HG02970 (cell line): ENCODE data around the gene METRNL.
"Not testable (repeated sequence)": the region's sequence is repeated elsewhere in the genome, so short reads cannot be mapped to it uniquely, and the experiment has no call there.

Experiments used
- ATAC-seq: cut with Tn5 transposase; IDR thresholded peaks from one replicate; pipeline ENCODE4 v1.9.1; 2021; ENCODE audit warnings: mild to moderate bottlenecking, moderate library complexity, moderate number of reproducible peaks; ENCODE audit not compliant: unreplicated experiment, low FRiP score

The METRNL gene

DNA sequence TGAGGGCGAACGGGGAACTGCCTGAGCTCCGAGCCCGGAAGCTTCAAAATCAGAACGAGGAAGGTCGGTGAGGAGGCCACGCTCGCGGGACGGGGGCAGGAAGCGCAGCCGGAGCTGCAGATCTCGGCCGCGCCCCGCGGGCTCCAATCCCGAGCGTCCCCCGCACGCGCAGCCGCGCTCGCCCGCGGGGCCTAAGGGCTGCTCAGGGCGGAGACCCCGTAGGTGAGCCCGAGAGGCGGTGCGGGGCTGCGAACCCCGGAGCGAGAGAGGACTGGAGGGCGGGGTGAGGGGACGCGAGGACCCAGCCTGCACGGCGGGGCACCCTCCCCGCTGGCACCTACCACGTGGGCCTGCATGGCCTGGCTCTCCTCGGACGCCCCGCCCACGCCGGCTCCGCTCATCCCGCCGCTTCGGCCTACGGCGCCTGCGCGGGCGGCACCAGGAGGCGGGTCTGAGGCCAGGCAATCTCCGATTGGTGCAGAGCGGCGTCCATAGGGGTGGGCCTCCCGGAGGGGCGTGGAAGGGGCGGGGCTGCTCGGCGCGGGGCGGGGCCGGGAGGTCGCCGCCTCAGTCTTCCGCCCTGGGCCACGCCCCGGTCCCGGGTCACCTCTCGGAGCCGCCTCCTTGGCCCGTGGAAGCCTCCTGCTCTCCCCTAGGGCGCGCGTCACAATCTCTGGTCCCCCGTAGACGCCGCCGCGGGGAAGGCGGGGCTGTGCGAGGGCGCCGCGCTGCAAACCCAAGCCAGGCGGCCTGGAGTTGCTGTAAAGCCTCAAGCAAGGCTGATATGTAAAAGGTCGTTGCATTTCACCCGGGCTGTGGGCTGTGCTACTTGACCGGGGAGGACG lies 27.8 kb upstream of the METRNL start:
- peak; percentile 93 for ATAC-seq

- no peak for ATAC-seq
Measured at GRCh38 chr17:83052241-83052564, 27.2 kb upstream of the METRNL start.

DNA sequence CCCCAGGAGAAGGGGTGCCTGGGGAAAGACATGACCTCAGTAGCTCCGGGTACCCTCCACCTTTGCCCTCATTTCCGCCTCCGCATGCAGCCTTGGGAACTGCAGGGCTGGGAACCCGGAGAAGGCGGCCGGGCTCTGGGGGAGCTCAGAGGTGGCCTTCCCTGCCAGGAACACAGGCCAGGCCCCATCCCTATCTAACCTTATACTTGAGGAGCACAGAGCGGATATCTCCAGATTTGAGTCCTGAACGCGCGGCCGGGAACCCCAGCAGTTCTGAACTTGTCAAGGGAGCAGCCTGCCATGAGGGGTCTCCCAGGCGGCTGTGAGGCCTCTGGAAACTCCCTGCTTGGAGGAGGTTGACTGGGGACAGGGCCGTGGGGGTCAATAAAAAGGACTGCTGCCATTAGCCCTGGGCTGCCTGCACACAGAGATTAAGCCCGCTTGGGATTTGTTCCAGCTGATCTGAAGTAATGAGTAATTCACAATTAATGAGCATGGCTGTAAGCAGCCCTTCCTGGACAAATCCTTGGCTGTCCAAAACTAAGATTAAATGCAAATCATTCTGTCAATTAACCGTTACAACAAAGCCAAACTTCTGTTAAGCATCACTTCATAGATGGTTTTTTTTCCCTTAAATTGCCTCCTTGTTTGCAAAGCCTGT lies 26.3 kb upstream of the METRNL start:
- ATAC-seq: no peak

- no peak for ATAC-seq
Measured at GRCh38 chr17:83053739-83054451, 25.5 kb upstream of the METRNL start.

DNA sequence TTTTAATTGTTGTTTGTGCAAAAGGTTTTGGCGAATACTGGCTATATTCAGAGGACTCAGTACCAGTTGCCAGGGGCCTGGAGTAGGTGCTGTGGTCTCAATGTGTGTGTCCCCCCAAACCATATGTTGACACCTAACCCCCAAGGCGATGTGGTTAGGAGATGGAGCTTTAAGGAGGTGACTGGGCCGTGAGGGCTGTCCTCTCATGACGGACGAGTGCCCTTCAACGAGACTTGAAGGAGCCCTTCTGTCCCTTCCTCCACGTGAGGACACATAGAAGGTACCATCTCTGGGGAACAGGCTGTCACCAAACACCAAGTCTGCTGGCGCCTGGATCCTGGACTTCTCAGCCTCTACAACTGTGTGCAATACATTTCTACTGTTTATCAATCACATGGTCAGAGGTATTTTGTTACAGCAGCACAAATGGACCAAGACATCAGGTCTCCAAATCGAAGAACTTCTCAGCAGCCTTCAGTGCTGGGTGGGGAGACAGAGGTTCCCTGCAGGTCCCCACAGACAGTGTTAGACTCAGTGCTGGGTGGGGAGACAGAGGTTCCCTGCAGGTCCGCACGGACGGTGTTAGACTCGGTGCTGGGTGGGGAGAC lies 24.8 kb upstream of the METRNL start:
- ATAC-seq: no peak

DNA sequence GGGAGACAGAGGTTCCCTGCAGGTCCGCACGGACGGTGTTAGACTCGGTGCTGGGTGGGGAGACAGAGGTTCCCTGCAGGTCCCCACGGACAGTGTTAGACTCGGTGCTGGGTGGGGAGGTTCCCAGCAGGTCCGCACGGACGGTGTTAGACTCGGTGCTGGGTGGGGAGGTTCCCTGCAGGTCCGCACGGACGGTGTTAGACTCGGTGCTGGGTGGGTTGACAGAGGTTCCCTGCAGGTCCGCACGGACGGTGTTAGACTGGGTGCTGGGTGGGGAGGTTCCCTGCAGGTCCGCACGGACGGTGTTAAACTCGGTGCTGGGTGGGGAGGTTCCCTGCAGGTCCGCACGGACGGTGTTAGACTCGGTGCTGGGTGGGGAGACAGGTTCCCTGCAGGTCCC lies 24.2 kb upstream of the METRNL start:
- not testable (repeated sequence) for ATAC-seq

- no peak for ATAC-seq
Measured at GRCh38 chr17:83055911-83056582, 23.4 kb upstream of the METRNL start.

- no peak for ATAC-seq
Measured at GRCh38 chr17:83056583-83057396, 22.6 kb upstream of the METRNL start.

DNA sequence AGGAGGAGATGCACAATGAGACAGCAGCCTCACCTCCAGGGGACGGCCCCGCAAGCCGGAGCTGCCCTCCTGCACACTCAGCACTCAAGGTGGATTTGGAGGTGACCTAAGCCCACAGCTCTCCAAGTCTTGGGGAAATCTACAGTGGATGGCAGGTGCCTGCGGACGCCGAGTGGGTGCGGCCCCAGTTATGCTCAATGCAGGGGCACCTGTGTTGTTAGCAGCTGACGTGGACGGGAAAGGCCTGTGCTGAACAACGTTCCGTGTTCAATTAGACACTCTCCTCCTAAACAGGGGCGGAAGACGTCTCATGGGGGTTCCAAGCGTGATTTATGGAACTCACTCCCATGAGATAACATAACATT lies 22.0 kb upstream of the METRNL start:
- no peak for ATAC-seq

GRCh38 chr17:83057793-83058265 lies 21.6 kb upstream of the METRNL start:
- no peak for ATAC-seq

GRCh38 chr17:83058266-83058798 lies 21.1 kb upstream of the METRNL start:
- ATAC-seq: no peak

- no peak for ATAC-seq
Measured at GRCh38 chr17:83061586-83061985, 17.8 kb upstream of the METRNL start.

DNA sequence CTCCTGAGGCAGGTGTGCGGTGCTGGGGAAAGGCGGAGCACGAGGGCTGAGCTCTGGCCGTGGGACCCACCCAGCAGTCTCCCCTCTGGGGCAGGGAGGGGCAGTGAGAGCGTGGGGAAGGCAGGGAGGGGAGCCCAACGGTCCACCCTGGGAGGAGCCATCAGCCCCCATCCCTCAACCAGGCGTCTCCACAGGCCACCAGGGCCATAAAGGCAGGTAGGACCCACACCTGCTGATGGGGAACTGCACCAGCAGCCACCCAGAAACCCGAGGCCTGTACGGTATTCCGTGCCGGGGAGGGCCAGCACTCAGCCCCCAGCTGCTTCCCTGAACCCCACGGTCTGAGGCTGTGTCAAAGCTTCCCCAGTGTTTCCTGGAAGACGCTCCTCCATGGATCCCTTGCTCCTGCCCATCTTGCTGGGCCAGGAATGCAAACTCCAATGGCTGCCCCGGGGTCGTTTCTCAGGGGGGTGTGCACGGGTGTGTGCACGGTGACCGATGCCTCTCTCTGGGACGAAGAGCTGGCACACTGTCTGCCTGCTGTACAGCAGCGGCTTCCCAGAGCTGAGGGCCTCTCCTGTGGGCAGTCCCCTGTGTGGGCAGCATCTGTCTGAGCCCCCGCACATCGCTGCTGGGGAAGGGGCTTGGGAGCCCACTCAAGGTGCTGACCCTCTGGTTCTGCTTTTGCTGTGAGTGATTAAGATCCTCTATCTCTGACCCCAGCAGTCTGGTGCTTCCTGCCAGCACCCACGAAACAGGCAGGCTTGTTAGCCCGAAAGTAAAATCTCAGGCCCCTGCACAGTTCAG lies 17.2 kb upstream of the METRNL start:
- no peak for ATAC-seq

- ATAC-seq: no peak
Measured at GRCh38 chr17:83062818-83063671, 16.4 kb upstream of the METRNL start.

GRCh38 chr17:83064021-83064731 lies 15.2 kb upstream of the METRNL start:
- ATAC-seq: no peak

- ATAC-seq: no peak
Measured at GRCh38 chr17:83064732-83065659, 14.4 kb upstream of the METRNL start.
